GM19099 (cell line): ENCODE measurements around the gene MRPL43.

ENCODE experiments used
- POLR2A ChIP-seq: IDR thresholded peaks from 3 replicates; pipeline ENCODE4 v1.6.1; 2011; ENCODE audit warnings: low read depth; ENCODE audit not compliant: insufficient read length; ENCODE audit errors: extremely low read depth

Gene MRPL43

GRCh38 chr10:101012525-101013364 is 25.4 kb upstream of the MRPL43 start:
- no peak for TF ChIP-seq POLR2A

GRCh38 chr10:101011517-101012423 is 24.5 kb upstream of the MRPL43 start:
- no peak for TF ChIP-seq POLR2A

DNA sequence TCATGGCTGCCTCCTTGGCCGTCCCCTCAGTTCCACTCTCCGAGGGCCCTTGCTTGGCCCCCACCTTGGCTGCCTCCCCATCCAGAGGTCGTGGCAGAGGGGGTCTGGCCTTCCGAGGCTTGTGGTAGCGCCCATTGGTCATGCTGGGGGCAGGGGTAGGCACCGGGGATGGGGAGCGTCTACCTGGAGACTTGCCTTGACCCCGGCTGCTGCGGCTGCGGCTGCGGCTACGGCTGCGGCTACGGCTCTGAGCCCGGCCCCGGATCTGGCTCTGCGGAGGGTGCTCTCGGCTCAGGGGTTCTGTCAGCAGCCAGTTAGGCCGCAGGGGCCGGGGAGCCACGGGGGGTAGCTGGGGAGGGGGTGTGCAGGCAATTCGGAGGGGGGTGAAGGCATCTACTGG is 23.0 kb upstream of the MRPL43 start:
- no peak for TF ChIP-seq POLR2A

- TF ChIP-seq POLR2A, result no peak
These were observed 21.6 kb upstream of the MRPL43 start for GRCh38 chr10:101008823-101009423.

GRCh38 chr10:101007915-101008822 is 20.9 kb upstream of the MRPL43 start:
- no peak for TF ChIP-seq POLR2A

GRCh38 chr10:101007099-101007711 is 19.9 kb upstream of the MRPL43 start:
- no peak for TF ChIP-seq POLR2A

GRCh38 chr10:101006593-101007098 is 19.3 kb upstream of the MRPL43 start:
- no peak for TF ChIP-seq POLR2A

DNA sequence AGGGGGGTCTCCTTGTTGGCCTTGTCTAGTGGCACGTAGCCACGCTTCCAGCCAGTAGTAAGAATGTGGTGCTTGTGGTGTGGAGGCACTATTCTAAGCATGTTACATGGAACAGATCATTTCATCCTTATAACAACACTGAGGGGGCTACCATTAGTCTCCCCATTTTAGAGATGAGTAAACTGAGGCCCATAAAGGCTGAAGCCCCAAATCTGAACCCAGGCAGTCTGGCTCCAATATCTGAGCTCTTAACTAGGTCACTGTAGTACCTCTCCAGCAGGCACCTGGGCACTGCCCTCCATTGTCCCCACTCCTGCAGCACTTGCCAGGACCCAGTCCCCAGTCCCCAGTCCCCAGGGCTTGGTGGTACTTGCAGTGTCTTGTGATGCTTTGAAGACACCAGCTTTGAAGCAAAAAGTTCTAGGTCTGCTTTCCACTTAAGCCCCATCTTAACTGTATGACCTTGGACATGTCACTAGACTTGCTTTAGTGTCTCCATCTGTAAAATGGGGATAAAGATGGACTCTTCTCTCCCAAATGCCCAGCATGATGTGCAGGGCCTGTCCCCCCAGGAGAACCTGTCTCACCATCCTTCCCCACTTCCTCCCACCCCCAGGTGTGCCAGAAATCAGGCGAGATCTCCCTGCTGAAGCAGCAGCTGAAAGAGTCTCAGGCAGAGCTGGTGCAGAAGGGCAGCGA is 18.7 kb upstream of the MRPL43 start:
- TF ChIP-seq POLR2A, result no peak

DNA sequence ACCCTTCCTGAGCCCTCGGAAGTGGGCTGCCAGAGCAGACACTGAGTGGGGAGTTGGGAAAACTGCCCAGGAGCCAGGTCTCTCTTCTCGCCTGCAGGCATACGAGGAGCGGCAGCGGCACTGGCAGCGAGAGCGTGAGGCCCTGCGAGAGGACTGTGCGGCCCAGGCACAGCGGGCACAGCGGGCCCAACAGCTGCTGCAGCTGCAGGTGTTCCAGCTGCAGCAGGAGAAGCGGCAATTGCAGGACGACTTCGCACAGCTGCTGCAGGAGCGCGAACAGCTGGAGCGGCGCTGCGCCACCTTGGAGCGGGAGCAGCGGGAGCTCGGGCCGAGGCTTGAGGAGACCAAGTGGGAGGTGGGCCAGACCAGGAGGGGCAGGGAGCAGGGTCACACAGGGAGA is 18.1 kb upstream of the MRPL43 start:
- TF ChIP-seq POLR2A, result no peak

DNA sequence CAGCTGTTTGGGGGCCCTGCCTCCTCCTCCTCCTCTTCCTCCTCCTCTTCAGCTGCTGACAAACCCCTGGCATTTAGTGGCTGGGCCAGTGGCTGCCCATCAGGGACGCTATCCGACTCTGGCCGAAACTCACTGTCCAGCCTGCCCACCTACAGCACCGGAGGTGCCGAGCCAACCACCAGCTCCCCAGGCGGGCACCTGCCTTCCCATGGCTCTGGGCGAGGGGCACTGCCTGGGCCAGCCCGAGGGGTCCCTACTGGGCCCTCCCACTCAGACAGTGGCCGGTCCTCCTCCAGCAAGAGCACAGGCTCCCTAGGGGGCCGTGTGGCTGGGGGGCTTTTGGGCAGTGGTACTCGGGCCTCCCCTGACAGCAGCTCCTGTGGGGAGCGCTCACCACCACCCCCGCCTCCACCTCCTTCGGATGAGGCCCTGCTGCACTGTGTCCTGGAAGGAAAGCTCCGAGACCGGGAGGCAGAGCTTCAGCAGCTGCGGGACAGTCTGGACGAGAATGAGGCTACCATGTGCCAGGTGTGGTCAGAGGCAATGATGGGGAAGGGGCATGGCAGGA is 16.4 kb upstream of the MRPL43 start:
- no peak for TF ChIP-seq POLR2A

DNA sequence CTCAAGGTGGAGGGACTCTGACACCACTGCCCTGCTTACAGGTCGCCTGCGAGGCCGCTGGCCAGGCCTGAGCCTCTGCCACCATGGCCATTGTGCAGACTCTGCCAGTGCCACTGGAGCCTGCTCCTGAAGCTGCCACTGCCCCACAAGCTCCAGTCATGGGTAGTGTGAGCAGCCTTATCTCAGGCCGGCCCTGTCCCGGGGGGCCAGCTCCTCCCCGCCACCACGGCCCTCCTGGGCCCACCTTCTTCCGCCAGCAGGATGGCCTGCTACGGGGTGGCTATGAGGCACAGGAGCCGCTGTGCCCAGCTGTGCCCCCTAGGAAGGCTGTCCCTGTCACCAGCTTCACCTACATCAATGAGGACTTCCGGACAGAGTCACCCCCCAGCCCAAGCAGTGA is 15.2 kb upstream of the MRPL43 start:
- TF ChIP-seq POLR2A, result no peak

- no peak for TF ChIP-seq POLR2A
These were observed 14.3 kb upstream of the MRPL43 start for GRCh38 chr10:101001659-101002035.
